ENCODE measurements around the gene LGI2. TPM values are rescaled to one million over a fixed set of nuclear protein-coding genes. Genes with fewer than 3 reads are reported as not detected.

The LGI2 gene
- total RNA-seq, 1 experiment from 2014 or later, result 12.2 TPM

GRCh38 chr4:24970635-24971034 lies 60.1 kb downstream of the LGI2 start (continued):
- TF ChIP-seq NR2C2 (CRISPR knock-in tag; IDR thresholded peaks at IDR 0.05), result no peak

- no peak overlapping the region for H3K27ac Mint-ChIP-seq
- CTCF ChIA-PET, result interaction anchor here (1.2 kb wide), 1 partner anchor 10 kb away, joined by 6 read pairs; no protein-coding TSS in a partner anchor
Observed at GRCh38 chr4:24970191-24970590, 60.6 kb downstream of the LGI2 start.

GRCh38 chr4:24969486-24969885 lies 61.3 kb downstream of the LGI2 start:
- ChIA-PET POLR2A (no interaction called here), CTCF (interaction anchor here (1.2 kb wide), 1 partner anchor 11 kb away, joined by 6 read pairs; no protein-coding TSS in a partner anchor)
- Mint-ChIP-seq H3K27me3 (ENCODE audit: low read depth) (peaks cover 12% of the 10 kb centered on the region), H3K9me3 (peaks cover 40% of the 10 kb centered on the region), H3K36me3 (peaks cover 25% of the 10 kb centered on the region), H3K4me3 (no peak overlapping the region), H3K27ac (no peak overlapping the region), H3K4me1 (peaks cover 11% of the 10 kb centered on the region)
- no peak for ATAC-seq
- DNase-seq (ENCODE audit: low spot score), result no peak
- TF ChIP-seq ZNF425 (CRISPR knock-in tag; conservative IDR thresholded peaks at IDR 0.05), result no peak
- TF ChIP-seq ZNF416 (CRISPR knock-in tag; IDR thresholded peaks at IDR 0.05), result no peak
- no peak for TF ChIP-seq ZNF121 (CRISPR knock-in tag; IDR thresholded peaks at IDR 0.05)
- TF ChIP-seq E2F5 (CRISPR knock-in tag; IDR thresholded peaks at IDR 0.05), result no peak
- TF ChIP-seq USF2 (CRISPR knock-in tag; IDR thresholded peaks at IDR 0.05), result no peak
- no peak for TF ChIP-seq MXD4 (CRISPR knock-in tag; IDR thresholded peaks at IDR 0.05; ENCODE audit: borderline replicate concordance)
- TF ChIP-seq ATF1 (CRISPR knock-in tag; IDR thresholded peaks at IDR 0.05), result no peak
- no peak for TF ChIP-seq FOXP4 (CRISPR knock-in tag; IDR thresholded peaks at IDR 0.05)
- no peak for TF ChIP-seq MLX (CRISPR knock-in tag; IDR thresholded peaks at IDR 0.05)
- TF ChIP-seq ZNF512 (CRISPR knock-in tag; IDR thresholded peaks at IDR 0.05; ENCODE audit: borderline replicate concordance), result no peak
- TF ChIP-seq NR2C2 (CRISPR knock-in tag; IDR thresholded peaks at IDR 0.05), result no peak

More at GRCh38 chr4:24970191-24970590, 60.6 kb downstream of the LGI2 start:
- TF ChIP-seq SP1 (CRISPR knock-in tag; conservative IDR thresholded peaks at IDR 0.05), result no peak
- no peak for TF ChIP-seq ATF1 (CRISPR knock-in tag; IDR thresholded peaks at IDR 0.05)
- TF ChIP-seq CDX4 (CRISPR knock-in tag; IDR thresholded peaks at IDR 0.05; ENCODE audit: borderline replicate concordance), result no peak
- TF ChIP-seq ATF6 (CRISPR knock-in tag; IDR thresholded peaks at IDR 0.05), result no peak
- TF ChIP-seq GRHL2 (CRISPR knock-in tag; IDR thresholded peaks at IDR 0.05; ENCODE audit: insufficient replicate concordance, severe bottlenecking), result no peak
- no peak for TF ChIP-seq CREB1 (CRISPR knock-in tag; IDR thresholded peaks at IDR 0.05)
- TF ChIP-seq NFATC4 (CRISPR knock-in tag; IDR thresholded peaks at IDR 0.05), result no peak
- TF ChIP-seq JUN (CRISPR knock-in tag; IDR thresholded peaks at IDR 0.05), result no peak
- TF ChIP-seq E2F1 (CRISPR knock-in tag; IDR thresholded peaks at IDR 0.05), result no peak
- no peak for TF ChIP-seq NFE2L1 (CRISPR knock-in tag; IDR thresholded peaks at IDR 0.05)
- TF ChIP-seq CREM (CRISPR knock-in tag; IDR thresholded peaks at IDR 0.05), result no peak
- Mint-ChIP-seq H3K27me3 (ENCODE audit: low read depth) (peaks cover 14% of the 10 kb centered on the region), H3K4me3 (no peak overlapping the region), H3K36me3 (peaks cover 18% of the 10 kb centered on the region), H3K4me1 (peaks cover 13% of the 10 kb centered on the region), H3K9me3 (peaks cover 33% of the 10 kb centered on the region)
- DNase-seq (ENCODE audit: low spot score) (no peak), ATAC-seq (no peak)
- POLR2A ChIA-PET, result no interaction called here
